ENCODE data around the gene PDS5B. TPM values are rescaled to one million over a fixed set of nuclear protein-coding genes. Genes with fewer than 3 reads are reported as not detected.

Gene PDS5B
- total and polyA plus RNA-seq, 2 experiments from 2014 or later: 43.9 to 46.5 TPM

GRCh38 chr13:32735859-32736258 is 149.6 kb downstream of the PDS5B start:
- no peaks in the 10 kb centered on the region for H3K9me2 ChIP-seq (ENCODE audit: insufficient read depth)
- Mint-ChIP-seq H3K9me3 (no peaks in the 10 kb centered on the region), H3K27me3 (ENCODE audit: insufficient read depth, low read depth, poor library complexity) (peaks cover 1% of the 10 kb centered on the region), H3K27ac (no peak overlapping the region), H3K4me3 (no peak overlapping the region), H3K4me1 (peaks cover 10% of the 10 kb centered on the region), H3K36me3 (ENCODE audit: low read depth) (no peaks in the 10 kb centered on the region; the same call in 2 of the 3 replicates)
- H3K4me3 ChIP-seq: no peak overlapping the region
- DNase-seq (ENCODE audit: low spot score) (no peak), ATAC-seq (no peak)
- no peak overlapping the region for H2AFZ ChIP-seq
- no peak for TF ChIP-seq EZH2 (IDR thresholded peaks at IDR 0.05; ENCODE audit: low read depth, unreplicated experiment)
- no peak for TF ChIP-seq POLR2AphosphoS5 (IDR thresholded peaks at IDR 0.05; ENCODE audit: low read depth)
- TF ChIP-seq CREB1 (CRISPR knock-in tag; IDR thresholded peaks at IDR 0.05; ENCODE audit: low read depth): no peak
- TF ChIP-seq JUNB (IDR thresholded peaks at IDR 0.05; ENCODE audit: unreplicated experiment): no peak
- no peak for TF ChIP-seq NANOG (IDR thresholded peaks at IDR 0.05; ENCODE audit: borderline replicate concordance)
- TF ChIP-seq ZNF331 (CRISPR knock-in tag; IDR thresholded peaks at IDR 0.05; ENCODE audit: low read depth): no peak
- no peak for TF ChIP-seq REST (IDR thresholded peaks at IDR 0.05; ENCODE audit: unreplicated experiment)
- no peak for TF ChIP-seq STAT1 (IDR thresholded peaks at IDR 0.05; ENCODE audit: unreplicated experiment)
- TF ChIP-seq ETS1 (IDR thresholded peaks at IDR 0.05): no peak
- H3K4me1 ChIP-seq (ENCODE audit: insufficient read depth): peaks cover 3% of the 10 kb centered on the region
- H3K27me3 ChIP-seq (ENCODE audit: insufficient read depth): no peaks in the 10 kb centered on the region
- no peak overlapping the region for H3K4me2 ChIP-seq
- H4K20me1 ChIP-seq (replicated peaks; ENCODE audit: insufficient read depth): no peaks in the 10 kb centered on the region
- no peaks in the 10 kb centered on the region for H3K36me3 ChIP-seq (ENCODE audit: insufficient read depth)
- no peak overlapping the region for H3K27ac ChIP-seq (ENCODE audit: low read depth)
- H3F3A ChIP-seq (replicated peaks; ENCODE audit: low read depth): no peaks in the 10 kb centered on the region
- no peaks in the 10 kb centered on the region; the same call in 1 of the 2 replicates for H3K79me2 ChIP-seq (replicated peaks; ENCODE audit: insufficient read depth)

GRCh38 chr13:32736648-32737047 is 150.4 kb downstream of the PDS5B start:
- H3K4me3 Mint-ChIP-seq: no peak overlapping the region
- no peak overlapping the region for H2AFZ ChIP-seq
- no peaks in the 10 kb centered on the region for H3K9me3 Mint-ChIP-seq
- H3K79me2 ChIP-seq (replicated peaks; ENCODE audit: insufficient read depth): no peaks in the 10 kb centered on the region
- H3K4me3 ChIP-seq: no peak overlapping the region
- H3K4me1 ChIP-seq (ENCODE audit: insufficient read depth): no peaks in the 10 kb centered on the region; the same call in 1 of the 2 replicates
- no peaks in the 10 kb centered on the region for H3K36me3 ChIP-seq (ENCODE audit: insufficient read depth)
- H3K36me3 Mint-ChIP-seq (ENCODE audit: low read depth): no peaks in the 10 kb centered on the region; the same call in 2 of the 3 replicates
- peaks cover 1% of the 10 kb centered on the region for H3K27me3 Mint-ChIP-seq (ENCODE audit: insufficient read depth, low read depth, poor library complexity)
- ATAC-seq (no peak), DNase-seq (ENCODE audit: low spot score) (no peak)
- no peak overlapping the region for H3K27ac ChIP-seq (ENCODE audit: low read depth)
- peaks cover 3% of the 10 kb centered on the region for H3K4me1 Mint-ChIP-seq
- no peaks in the 10 kb centered on the region for H4K20me1 ChIP-seq (replicated peaks; ENCODE audit: insufficient read depth)
- H3K9me2 ChIP-seq (ENCODE audit: insufficient read depth): no peaks in the 10 kb centered on the region
- no peak overlapping the region for H3K4me2 ChIP-seq
- no peaks in the 10 kb centered on the region for H3F3A ChIP-seq (replicated peaks; ENCODE audit: low read depth)
- no peak overlapping the region for H3K27ac Mint-ChIP-seq
- TF ChIP-seq ZNF462 (CRISPR knock-in tag; IDR thresholded peaks at IDR 0.05): no peak
- TF ChIP-seq ZNF331 (CRISPR knock-in tag; IDR thresholded peaks at IDR 0.05; ENCODE audit: low read depth): no peak
- H3K27me3 ChIP-seq (ENCODE audit: insufficient read depth): no peaks in the 10 kb centered on the region

Data from GM23338 (cell line).